Activated CD8-positive, alpha-beta memory T cell treated with anti-CD3 and anti-CD28 coated beads, Interleukin-2, amount 10 ng/mL, durations not matched to agents 7 days and 5 days (primary cell): ENCODE results near the gene PPP6R3. TPM values are rescaled to one million over a fixed set of nuclear protein-coding genes. Genes with fewer than 3 reads are reported as not detected.
"Not testable (repeated sequence)": the region's sequence is repeated elsewhere in the genome, so short reads cannot be mapped to it uniquely, and the experiment has no call there.

Experiments
- ATAC-seq: fragments of 150-1000 bp; cut with Tn5 transposase; one replicate; pipeline ENCODE4 v1.10.0; 2021; ENCODE audit warnings: moderate library complexity
- CTCF ChIA-PET: fragments of 350-600 bp; sonication (Branson Sonifier 250); formaldehyde crosslinking; loops from one replicate; lab custom pipeline; 2021; ENCODE audit warnings: antibody characterized with exemption; lab: Charles Lee
- DNase-seq: peaks from one replicate; pipeline ENCODE4 v3.0.0-alpha.2; 2020
- H3K27ac Mint-ChIP-seq: one replicate; pipeline ENCODE4 v1.8.0; 2021; ENCODE audit warnings: mild to moderate bottlenecking, mixed read lengths
- H3K27me3 Mint-ChIP-seq: one replicate; pipeline ENCODE4 v1.8.0; 2021; ENCODE audit warnings: mixed read lengths
- H3K36me3 Mint-ChIP-seq: one replicate; pipeline ENCODE4 v1.8.0; 2021; ENCODE audit warnings: mild to moderate bottlenecking, mixed read lengths
- H3K4me1 Mint-ChIP-seq: one replicate; pipeline ENCODE4 v1.8.0; 2021; ENCODE audit warnings: mixed read lengths
- H3K4me3 Mint-ChIP-seq: one replicate; pipeline ENCODE4 v1.8.0; 2021; ENCODE audit warnings: mild to moderate bottlenecking, moderate library complexity, mixed read lengths
- H3K9me3 Mint-ChIP-seq: one replicate; pipeline ENCODE4 v1.8.0; 2022; ENCODE audit warnings: low read depth, mixed read lengths
- total RNA-seq, 2 experiments: library from RNA; stranded (reverse); gene quantifications; one replicate each; pipeline ENCODE4 v1.2.3, GENCODE V29; 2021

Gene PPP6R3
- total RNA-seq, 2 experiments from 2014 or later = 116 to 121 TPM

DNA sequence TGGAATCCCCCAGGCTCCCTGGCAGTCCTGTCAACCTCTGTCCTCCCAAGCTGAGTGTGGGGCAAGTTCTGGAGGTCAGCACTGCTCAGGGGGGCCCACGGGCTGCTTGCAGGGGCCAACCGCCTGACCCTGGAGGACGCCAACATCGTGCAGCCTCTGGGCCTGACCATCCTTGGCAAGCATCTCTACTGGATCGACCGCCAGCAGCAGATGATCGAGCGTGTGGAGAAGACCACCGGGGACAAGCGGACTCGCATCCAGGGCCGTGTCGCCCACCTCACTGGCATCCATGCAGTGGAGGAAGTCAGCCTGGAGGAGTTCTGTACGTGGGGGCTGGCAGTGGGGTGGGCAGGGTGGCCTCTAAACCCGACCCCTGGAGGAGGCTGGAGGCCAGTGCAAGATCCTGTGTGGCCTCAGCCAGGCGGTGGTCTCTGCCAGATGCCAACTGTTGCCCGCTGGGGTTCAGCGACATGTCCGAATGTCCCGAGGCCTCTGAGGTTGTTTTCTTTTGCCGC, 34.6 kb upstream of the PPP6R3 start:
- H3K4me3 Mint-ChIP-seq = no peak overlapping the region
- no peak for ATAC-seq
- no peak overlapping the region for H3K27ac Mint-ChIP-seq
- DNase-seq = no peak
- H3K36me3 Mint-ChIP-seq = peaks cover 18% of the 10 kb centered on the region
- no peaks in the 10 kb centered on the region for H3K4me1 Mint-ChIP-seq
- H3K27me3 Mint-ChIP-seq = no peaks in the 10 kb centered on the region
- H3K9me3 Mint-ChIP-seq = peaks cover 14% of the 10 kb centered on the region
- CTCF ChIA-PET = no interaction called here

DNA sequence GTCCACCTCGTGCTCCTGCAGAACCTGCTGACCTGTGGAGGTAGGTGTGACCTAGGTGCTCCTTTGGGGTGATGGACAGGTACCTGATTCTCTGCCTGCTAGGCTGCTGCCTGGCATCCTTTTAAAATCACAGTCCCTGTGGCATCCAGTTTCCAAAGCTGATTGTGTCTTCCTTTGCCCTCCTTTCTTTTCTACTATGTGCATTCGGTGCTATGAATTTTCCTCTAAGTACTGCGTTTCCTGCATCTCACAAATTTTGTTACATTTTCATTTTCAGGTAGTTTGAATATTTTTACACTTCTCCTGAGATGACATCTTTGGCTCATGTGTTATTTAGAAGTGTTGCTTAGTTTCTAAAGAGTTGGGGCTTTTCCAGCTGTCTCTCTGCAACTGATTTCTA, 30.9 kb upstream of the PPP6R3 start:
- no peak overlapping the region for H3K27ac Mint-ChIP-seq
- no peaks in the 10 kb centered on the region for H3K4me1 Mint-ChIP-seq
- DNase-seq (no peak), ATAC-seq (no peak)
- no peak overlapping the region for H3K4me3 Mint-ChIP-seq
- peaks cover 17% of the 10 kb centered on the region for H3K36me3 Mint-ChIP-seq
- H3K27me3 Mint-ChIP-seq = no peaks in the 10 kb centered on the region
- H3K9me3 Mint-ChIP-seq = peaks cover 14% of the 10 kb centered on the region
- CTCF ChIA-PET = no interaction called here

DNA sequence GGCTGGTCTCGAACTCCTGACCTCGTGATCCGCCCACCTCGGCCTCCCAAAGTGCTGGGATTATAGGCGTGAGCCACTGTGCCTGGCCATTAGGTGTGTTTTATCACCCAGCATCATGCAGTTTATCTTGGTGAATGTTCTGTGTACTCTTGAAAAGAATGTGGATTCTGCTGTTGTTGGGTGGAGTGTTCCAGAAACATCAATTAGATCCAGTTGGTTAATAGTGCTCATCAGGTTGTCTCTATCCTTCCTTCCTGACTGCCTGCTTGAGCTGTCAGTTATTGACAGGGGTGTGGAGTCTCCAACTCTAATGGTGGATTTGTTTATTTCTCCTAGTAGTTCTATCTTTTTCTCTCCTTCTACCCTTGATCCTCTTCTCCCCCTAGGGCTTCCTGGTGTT, 30.2 kb upstream of the PPP6R3 start:
- no peak for ATAC-seq
- Mint-ChIP-seq H3K9me3 (peaks cover 14% of the 10 kb centered on the region), H3K27ac (no peak overlapping the region), H3K4me1 (no peaks in the 10 kb centered on the region), H3K4me3 (no peak overlapping the region), H3K27me3 (no peaks in the 10 kb centered on the region), H3K36me3 (peaks cover 17% of the 10 kb centered on the region)
- no peak for DNase-seq
- CTCF ChIA-PET = no interaction called here

DNA sequence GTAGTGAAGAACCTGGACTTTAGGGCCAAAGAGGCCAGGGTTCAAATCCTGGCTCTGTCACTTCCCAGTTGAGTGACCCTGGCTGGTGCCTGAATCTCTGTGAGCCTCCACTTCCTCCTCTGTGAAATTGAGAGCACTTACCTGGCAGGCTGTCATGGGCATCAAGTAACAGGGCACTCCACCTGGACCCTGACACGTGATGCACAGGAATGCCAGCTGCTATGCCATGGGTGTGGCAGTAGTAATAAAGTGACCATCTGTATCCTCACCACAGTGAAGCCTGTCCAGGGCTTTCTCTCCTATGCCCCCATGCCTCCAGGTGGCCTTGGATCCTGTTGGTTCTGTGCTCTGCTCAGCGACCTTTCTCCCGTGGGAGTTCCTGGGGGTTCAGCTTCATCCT, 29.8 kb upstream of the PPP6R3 start:
- Mint-ChIP-seq H3K4me3 (no peak overlapping the region), H3K9me3 (peaks cover 14% of the 10 kb centered on the region), H3K4me1 (no peaks in the 10 kb centered on the region), H3K27ac (no peak overlapping the region), H3K27me3 (no peaks in the 10 kb centered on the region), H3K36me3 (peaks cover 17% of the 10 kb centered on the region)
- ATAC-seq (no peak), DNase-seq (no peak)
- CTCF ChIA-PET = interaction anchor here (0.7 kb wide), 1 partner anchor 99 kb away, joined by 3 read pairs; no protein-coding TSS in a partner anchor

DNA sequence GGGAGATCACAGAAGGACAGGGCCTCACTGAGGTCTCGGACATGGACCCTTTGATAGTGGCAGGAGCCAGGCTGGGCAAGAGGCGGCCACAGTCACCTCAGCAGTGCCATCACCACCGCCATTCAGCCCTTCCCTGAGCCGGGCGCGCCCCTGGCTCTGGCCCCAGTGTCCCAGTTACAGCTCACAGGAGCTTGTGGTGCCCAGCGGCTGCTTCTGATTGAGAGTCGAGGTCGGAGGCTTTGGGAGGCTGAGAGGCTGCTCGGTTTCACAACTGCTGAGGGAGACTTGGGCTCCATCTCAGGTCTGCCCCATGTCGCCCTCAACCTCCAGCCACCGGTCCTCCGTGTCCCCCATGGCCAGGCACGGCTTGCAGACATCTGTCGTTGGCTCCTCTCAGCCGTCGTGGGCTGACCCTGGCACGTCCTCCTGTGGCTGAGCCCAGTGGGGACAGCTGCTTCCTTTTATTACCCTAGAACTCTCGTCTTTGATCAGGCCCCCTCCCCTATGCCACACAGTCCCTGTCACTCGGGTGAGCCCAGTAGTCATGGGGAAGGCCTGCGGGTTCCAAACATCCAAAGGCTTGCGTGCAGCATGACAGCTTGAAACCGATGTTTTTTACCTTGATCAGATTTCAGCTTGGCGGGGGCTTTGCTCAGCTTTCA, 28.4 kb upstream of the PPP6R3 start:
- Mint-ChIP-seq H3K27me3 (no peaks in the 10 kb centered on the region), H3K9me3 (peaks cover 14% of the 10 kb centered on the region), H3K4me1 (peaks cover 1% of the 10 kb centered on the region), H3K36me3 (peaks cover 17% of the 10 kb centered on the region), H3K27ac (no peak overlapping the region), H3K4me3 (no peak overlapping the region)
- CTCF ChIA-PET = no interaction called here
- DNase-seq (no peak), ATAC-seq (no peak)

DNA sequence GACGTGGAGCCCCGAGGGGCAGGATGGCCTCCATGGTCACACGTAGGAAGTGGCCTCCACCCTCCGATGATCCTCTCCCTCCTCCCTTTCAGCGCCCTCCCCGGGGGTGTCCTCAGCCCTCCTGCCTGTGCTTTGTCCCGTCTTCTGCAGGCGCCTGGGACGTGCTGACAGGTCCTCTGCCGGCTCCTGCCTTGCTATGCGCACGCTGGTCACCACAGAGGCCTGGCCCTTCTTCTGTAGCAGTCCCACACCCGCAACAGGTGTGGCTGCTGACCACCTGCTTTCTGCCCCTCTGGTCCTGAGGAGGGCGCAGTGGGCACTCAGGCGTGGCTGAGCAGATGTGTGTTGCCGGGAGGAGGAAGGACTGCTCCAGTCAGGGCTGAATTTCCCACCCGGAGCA, 27.7 kb upstream of the PPP6R3 start:
- ATAC-seq (no peak), DNase-seq (no peak)
- CTCF ChIA-PET = no interaction called here
- Mint-ChIP-seq H3K4me1 (peaks cover 6% of the 10 kb centered on the region), H3K27me3 (no peaks in the 10 kb centered on the region), H3K4me3 (no peak overlapping the region), H3K9me3 (peaks cover 14% of the 10 kb centered on the region), H3K36me3 (peaks cover 17% of the 10 kb centered on the region), H3K27ac (no peak overlapping the region)

DNA sequence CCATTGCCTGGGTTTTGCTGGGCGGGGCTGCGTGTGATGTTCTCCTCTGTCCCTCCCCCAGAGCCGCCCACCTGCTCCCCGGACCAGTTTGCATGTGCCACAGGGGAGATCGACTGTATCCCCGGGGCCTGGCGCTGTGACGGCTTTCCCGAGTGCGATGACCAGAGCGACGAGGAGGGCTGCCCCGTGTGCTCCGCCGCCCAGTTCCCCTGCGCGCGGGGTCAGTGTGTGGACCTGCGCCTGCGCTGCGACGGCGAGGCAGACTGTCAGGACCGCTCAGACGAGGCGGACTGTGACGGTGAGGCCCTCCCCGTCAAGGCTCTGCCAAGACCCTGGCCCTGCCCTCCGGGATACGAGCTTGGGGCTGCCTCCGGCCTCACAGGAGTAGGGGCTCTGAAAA, 27.0 kb upstream of the PPP6R3 start:
- H3K4me3 Mint-ChIP-seq = no peak overlapping the region
- H3K27ac Mint-ChIP-seq = no peak overlapping the region
- peaks cover 17% of the 10 kb centered on the region for H3K36me3 Mint-ChIP-seq
- DNase-seq (no peak), ATAC-seq (no peak)
- CTCF ChIA-PET = no interaction called here
- H3K27me3 Mint-ChIP-seq = no peaks in the 10 kb centered on the region
- H3K4me1 Mint-ChIP-seq = peaks cover 6% of the 10 kb centered on the region
- peaks cover 12% of the 10 kb centered on the region for H3K9me3 Mint-ChIP-seq

DNA sequence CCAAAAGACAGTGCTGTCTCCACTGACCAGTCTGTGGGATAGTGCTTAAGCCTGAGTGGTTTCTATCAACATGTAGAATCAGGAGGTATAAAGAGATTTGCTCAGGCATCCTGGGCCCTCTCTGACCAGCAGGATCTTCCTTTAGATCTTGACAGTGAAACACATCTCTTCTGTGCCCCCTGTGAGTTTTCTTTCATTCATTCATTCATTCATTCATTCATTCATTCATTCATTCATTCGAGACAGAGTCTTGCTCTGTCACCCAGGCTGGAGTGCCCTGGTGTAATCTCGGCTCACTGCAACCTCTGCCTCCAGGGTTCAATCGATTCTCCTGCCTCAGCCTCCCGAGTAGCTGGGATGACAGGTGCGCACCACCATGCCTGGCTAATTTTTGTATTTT, 26.4 kb upstream of the PPP6R3 start:
- DNase-seq, H3K27me3 Mint-ChIP-seq, H3K4me1 Mint-ChIP-seq, CTCF ChIA-PET, ATAC-seq, H3K9me3 Mint-ChIP-seq, H3K4me3 Mint-ChIP-seq, H3K27ac Mint-ChIP-seq: not testable (repeated sequence)
- H3K36me3 Mint-ChIP-seq = peaks cover 15% of the 10 kb centered on the region

DNA sequence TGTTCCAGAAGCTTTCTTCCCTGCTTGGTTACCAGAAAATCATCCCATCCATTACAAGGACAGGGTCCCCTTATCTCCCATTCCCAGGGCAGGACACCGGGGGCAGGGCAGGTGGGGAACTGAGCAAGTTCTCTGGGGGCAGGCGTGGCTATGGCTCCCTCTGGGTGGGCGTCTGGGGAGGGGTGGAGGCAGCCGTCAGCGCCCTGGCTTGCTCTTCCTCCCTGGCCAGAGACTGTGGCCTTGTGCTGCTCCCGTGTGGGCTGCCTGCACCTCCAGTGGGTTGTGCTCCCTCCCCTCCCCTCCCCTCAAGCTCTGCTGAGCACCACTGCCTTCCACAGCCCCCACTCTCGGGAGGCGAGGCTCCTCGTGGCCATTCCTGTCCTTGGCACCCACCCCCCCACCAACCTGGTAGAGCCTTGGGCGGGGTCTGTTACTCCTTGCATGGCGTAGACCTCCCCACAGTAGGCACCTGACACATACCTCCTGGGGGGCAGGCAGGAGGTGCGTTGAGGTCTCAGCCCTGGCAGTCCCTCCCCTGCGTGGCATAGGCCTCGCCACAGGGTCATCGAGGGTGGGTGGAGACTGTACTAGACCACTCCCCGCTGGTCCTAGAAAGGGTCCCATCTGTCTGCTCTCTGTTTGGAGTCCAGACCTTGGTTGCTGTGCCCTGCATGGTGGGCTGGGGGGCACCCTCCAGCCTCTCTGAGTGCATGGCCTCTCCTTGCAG, 24.2 kb upstream of the PPP6R3 start:
- no peaks in the 10 kb centered on the region for H3K36me3 Mint-ChIP-seq
- ATAC-seq (no peak), DNase-seq (no peak)
- no peak overlapping the region for H3K27ac Mint-ChIP-seq
- CTCF ChIA-PET = interaction anchor here (1.2 kb wide), 1 partner anchor 179 kb away, joined by 3 read pairs; no protein-coding TSS in a partner anchor
- H3K9me3 Mint-ChIP-seq = no peaks in the 10 kb centered on the region
- no peaks in the 10 kb centered on the region for H3K27me3 Mint-ChIP-seq
- H3K4me3 Mint-ChIP-seq = no peak overlapping the region
- H3K4me1 Mint-ChIP-seq = peaks cover 6% of the 10 kb centered on the region

DNA sequence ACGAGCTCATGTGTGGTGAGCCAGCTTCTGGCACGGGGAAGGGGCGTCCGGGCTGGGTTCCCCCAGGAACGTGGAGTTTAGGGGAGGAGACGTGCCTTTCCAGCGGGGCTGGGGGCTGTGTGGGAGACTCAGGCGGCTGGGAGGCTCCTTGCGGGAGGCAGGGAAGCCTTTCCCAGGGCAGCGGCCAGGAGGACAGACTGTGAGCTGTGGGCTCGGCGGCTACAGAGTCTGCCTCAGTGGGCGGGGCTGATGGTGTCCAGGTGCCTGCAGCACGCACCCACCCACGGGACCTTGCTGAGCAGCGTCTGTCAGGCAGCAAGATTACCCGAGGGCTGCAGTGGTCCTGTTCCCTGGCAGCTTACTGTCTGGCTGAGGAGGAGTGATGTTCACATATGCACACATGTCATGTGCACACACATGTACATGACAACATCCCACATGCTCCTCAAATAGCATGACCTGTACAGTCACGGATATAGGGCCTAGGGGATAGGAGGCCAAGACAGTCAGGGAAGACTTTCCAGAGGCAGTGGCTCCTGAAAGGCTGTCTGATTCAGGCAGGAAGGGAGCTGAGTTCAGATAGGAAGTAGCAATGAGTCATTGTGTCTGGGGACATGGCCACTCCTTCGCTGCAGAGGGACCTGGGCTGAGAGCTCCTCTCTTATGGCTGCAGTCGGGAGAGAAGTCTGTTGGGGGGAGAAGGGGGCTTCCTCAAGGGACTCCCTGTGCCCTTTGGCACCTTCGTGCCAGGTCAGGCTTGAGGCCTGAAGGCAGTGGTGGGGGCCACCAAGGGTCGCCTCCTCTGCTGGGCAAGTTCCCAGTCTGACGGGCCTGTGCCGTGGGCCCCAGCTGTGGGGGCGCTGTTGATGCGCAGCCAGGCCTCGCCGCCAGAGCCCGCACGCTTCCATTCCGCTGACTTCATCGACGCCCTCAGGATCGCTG, 23.3 kb upstream of the PPP6R3 start:
- CTCF ChIA-PET = interaction anchor here (1.2 kb wide), 1 partner anchor 180 kb away, joined by 3 read pairs; no protein-coding TSS in a partner anchor
- peak; percentile 57 for ATAC-seq

DNA sequence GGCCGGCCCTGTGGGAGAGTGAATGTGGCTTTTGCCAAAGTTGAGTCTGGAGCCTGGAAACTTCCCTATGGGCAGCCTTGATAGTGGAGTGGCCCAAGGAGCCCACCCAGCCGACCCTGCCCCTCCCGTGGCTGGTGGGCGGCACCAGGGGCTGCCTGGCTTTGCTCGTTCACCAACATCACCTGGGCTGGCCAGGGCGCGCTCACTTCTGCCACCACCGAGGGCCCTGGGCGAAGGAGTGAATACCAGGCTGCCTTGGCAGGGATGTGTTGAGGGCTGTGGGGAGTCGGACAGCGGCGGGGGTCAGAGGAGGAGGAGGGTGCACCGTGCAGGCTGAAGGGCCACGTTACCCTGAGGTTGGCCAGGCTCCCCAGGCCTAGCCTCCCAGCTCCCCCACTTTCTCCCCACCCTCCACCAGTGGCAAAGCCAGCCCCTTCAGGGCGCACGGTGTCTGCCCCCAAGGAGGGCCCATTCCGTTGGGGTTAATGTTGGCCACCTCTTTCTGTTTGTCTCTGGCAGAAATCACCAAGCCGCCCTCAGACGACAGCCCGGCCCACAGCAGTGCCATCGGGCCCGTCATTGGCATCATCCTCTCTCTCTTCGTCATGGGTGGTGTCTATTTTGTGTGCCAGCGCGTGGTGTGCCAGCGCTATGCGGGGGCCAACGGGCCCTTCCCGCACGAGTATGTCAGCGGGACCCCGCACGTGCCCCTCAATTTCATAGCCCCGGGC, 22.5 kb upstream of the PPP6R3 start:
- no peak overlapping the region for H3K27ac Mint-ChIP-seq
- no peaks in the 10 kb centered on the region for H3K27me3 Mint-ChIP-seq
- CTCF ChIA-PET = no interaction called here
- H3K4me3 Mint-ChIP-seq = no peak overlapping the region
- H3K36me3 Mint-ChIP-seq = no peaks in the 10 kb centered on the region
- H3K9me3 Mint-ChIP-seq = no peaks in the 10 kb centered on the region
- ATAC-seq (no peak), DNase-seq (no peak)
- peaks cover 6% of the 10 kb centered on the region for H3K4me1 Mint-ChIP-seq

More for the DNA sequence above, 23.3 kb upstream of the PPP6R3 start:
- DNase-seq = no peak
- H3K4me1 Mint-ChIP-seq = peaks cover 6% of the 10 kb centered on the region
- no peaks in the 10 kb centered on the region for H3K27me3 Mint-ChIP-seq
- H3K36me3 Mint-ChIP-seq = no peaks in the 10 kb centered on the region
- H3K27ac Mint-ChIP-seq = no peak overlapping the region
- H3K4me3 Mint-ChIP-seq = no peak overlapping the region
- no peaks in the 10 kb centered on the region for H3K9me3 Mint-ChIP-seq

DNA sequence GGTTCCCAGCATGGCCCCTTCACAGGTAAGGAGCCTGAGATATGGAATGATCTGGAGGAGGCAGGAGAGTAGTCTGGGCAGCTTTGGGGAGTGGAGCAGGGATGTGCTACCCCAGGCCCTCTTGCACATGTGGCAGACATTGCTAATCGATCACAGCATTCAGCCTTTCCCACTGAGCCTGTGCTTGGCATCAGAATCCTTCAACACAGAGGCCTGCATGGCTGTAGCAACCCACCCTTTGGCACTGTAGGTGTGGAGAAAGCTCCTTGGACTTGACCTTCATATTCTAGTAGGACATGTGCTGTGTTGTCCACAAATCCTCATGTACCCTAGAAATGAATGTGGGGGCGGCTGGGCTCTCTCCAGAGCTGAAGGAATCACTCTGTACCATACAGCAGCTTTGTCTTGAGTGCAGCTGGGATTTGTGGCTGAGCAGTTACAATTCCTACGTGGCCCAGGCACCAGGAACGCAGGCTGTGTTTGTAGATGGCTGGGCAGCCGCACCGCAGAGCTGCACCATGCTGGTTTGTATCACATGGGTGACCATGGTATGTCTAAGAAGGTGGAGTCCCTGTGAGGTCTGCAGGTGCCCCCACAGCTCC, 21.8 kb upstream of the PPP6R3 start:
- ATAC-seq (no peak), DNase-seq (no peak)
- H3K27me3 Mint-ChIP-seq = no peaks in the 10 kb centered on the region
- no peaks in the 10 kb centered on the region for H3K36me3 Mint-ChIP-seq
- no peak overlapping the region for H3K4me3 Mint-ChIP-seq
- H3K27ac Mint-ChIP-seq = no peak overlapping the region
- no peaks in the 10 kb centered on the region for H3K9me3 Mint-ChIP-seq
- peaks cover 6% of the 10 kb centered on the region for H3K4me1 Mint-ChIP-seq
- CTCF ChIA-PET = no interaction called here
